Esophagus muscularis mucosa (tissue), 4 donors: Measurements from ENCODE around the gene CEP41. TPM values are rescaled to one million over a fixed set of nuclear protein-coding genes. Genes with fewer than 3 reads are reported as not detected.

Source experiments
- DNase-seq: peaks from one replicate; pipeline ENCODE4 v3.0.0-alpha.2; 2017; ENCODE audit errors: extremely low spot score
- H3K27ac ChIP-seq, 4 donors: fragments of 200-600 bp; sonication (generic); replicated peaks in 1 of 4; 1 replicate in 3 of 4; 2 replicates in 1 of 4; pipeline ENCODE4 v1.5.1; 2016 to 2019; ENCODE audit warnings: mild to moderate bottlenecking in 1 of 4
- H3K27me3 ChIP-seq, 4 donors: fragments of 200-600 bp; sonication (generic); one replicate each; pipeline versions ENCODE4 v1.5.1 to v1.6.0; 2016 to 2019
- H3K36me3 ChIP-seq, 4 donors: fragments of 200-600 bp; sonication (generic); one replicate each; pipeline ENCODE4 v1.5.1; 2016 to 2019
- H3K4me1 ChIP-seq, 4 donors: fragments of 200-600 bp; sonication (generic); one replicate each; pipeline ENCODE4 v1.5.1; 2016 to 2019
- H3K4me3 ChIP-seq, 4 donors: fragments of 200-600 bp; sonication (generic); 1 replicate in 2 of 4; 2 replicates in 2 of 4; pipeline ENCODE4 v1.5.1; 2016 to 2019; ENCODE audit warnings: mild to moderate bottlenecking in 4 of 4, moderate library complexity in 1 of 4
- H3K9me3 ChIP-seq, 4 donors: fragments of 200-600 bp; sonication (generic); 1 replicate in 3 of 4; 2 replicates in 1 of 4; pipeline ENCODE4 v1.5.1; 2016 to 2019
- CTCF ChIP-seq, 3 experiments: fragments of 200-600 bp in 2 of 3; fragments of 450-650 bp in 1 of 3; sonication (generic) in 2 of 3; IDR thresholded peaks; one replicate each; pipeline ENCODE4 v1.5.1; 2017 to 2019; ENCODE audit warnings: antibody characterized with exemption in 3 of 3, mild to moderate bottlenecking in 2 of 3, moderate library complexity in 1 of 3
- EP300 ChIP-seq: sonication (generic); formaldehyde crosslinking; IDR thresholded peaks from one replicate; pipeline ENCODE4 v1.6.1; 2017; ENCODE audit warnings: antibody characterized with exemption
- POLR2A ChIP-seq: fragments of 450-650 bp; IDR thresholded peaks from one replicate; pipeline ENCODE4 v1.6.1; 2017; ENCODE audit warnings: antibody characterized with exemption, moderate library complexity, mild to moderate bottlenecking, low read depth
- POLR2AphosphoS5 ChIP-seq, 2 donors: sonication (generic); formaldehyde crosslinking; IDR thresholded peaks; one replicate each; pipeline ENCODE4 v1.6.1; 2017; ENCODE audit warnings: antibody characterized with exemption in 2 of 2
- WGBS: methylation state at CpG from one replicate; pipeline ENCODE4 v1.1.5; 2018; 5-methylcytosine and 5-hydroxymethylcytosine counted together
- intact Hi-C: fragments of 100-400 bp; cut with DNase I; formaldehyde crosslinking; loops from one replicate; pipeline ENCODE4 v1.15.1; 2023
- total RNA-seq, 4 donors: library from RNA; depleted of rRNA; stranded (reverse); fragments of >200 nt; gene quantifications; one replicate each; pipeline versions ENCODE4 v1.1.0 to v1.2.1, GENCODE V29; 2016

The CEP41 gene
- total RNA-seq, 4 donors from 2014 or later, result 0.83 to 5.9 (median 2.8) TPM

- Histone ChIP-seq H3K9me3 (no peaks in the 10 kb centered on the region), H3K27me3 (no peaks in the 10 kb centered on the region), H3K4me3 (no peak overlapping the region), H3K27ac (no peak overlapping the region), H3K4me1 (no peaks in the 10 kb centered on the region), H3K36me3 (peaks cover 0 to 22% (median 6%) of the 10 kb centered on the region in 4 donors)
- WGBS, result 75% methylated on average over 8 of the region's 8 CpGs
- TF ChIP-seq POLR2A (no peak), CTCF (IDR thresholded peaks at IDR 0.05) (no peak), POLR2AphosphoS5 (IDR thresholded peaks at IDR 0.05) (no peak), EP300 (no peak)
- intact Hi-C loops, result no loop called here
- no peak for DNase-seq
Observed at GRCh38 chr7:130398526-130399090, 42.2 kb downstream of the CEP41 start.

- Histone ChIP-seq H3K4me1 (no peaks in the 10 kb centered on the region), H3K27me3 (no peaks in the 10 kb centered on the region), H3K36me3 (peaks cover 0 to 14% (median 5%) of the 10 kb centered on the region in 4 donors), H3K27ac (no peak overlapping the region), H3K9me3 (no peaks in the 10 kb centered on the region), H3K4me3 (no peak overlapping the region)
- intact Hi-C loops, result no loop called here
- DNase-seq, result no peak
- whole genome bisulfite sequencing, result 90% methylated on average over 3 of the region's 3 CpGs
- TF ChIP-seq POLR2AphosphoS5 (IDR thresholded peaks at IDR 0.05) (no peak), EP300 (no peak), POLR2A (no peak), CTCF (IDR thresholded peaks at IDR 0.05) (no peak)
Observed at GRCh38 chr7:130397758-130398073, 43.1 kb downstream of the CEP41 start.

GRCh38 chr7:130397051-130397757 is 43.6 kb downstream of the CEP41 start:
- WGBS, result 75% methylated on average over 7 of the region's 7 CpGs
- H3K27ac ChIP-seq, result no peak overlapping the region
- TF ChIP-seq POLR2A (no peak), POLR2AphosphoS5 (IDR thresholded peaks at IDR 0.05) (no peak), CTCF (IDR thresholded peaks at IDR 0.05) (no peak), EP300 (no peak)

GRCh38 chr7:130396109-130396508 is 44.7 kb downstream of the CEP41 start:
- TF ChIP-seq POLR2A (no peak), EP300 (no peak), CTCF (IDR thresholded peaks at IDR 0.05) (no peak)
- Histone ChIP-seq H3K4me3 (no peak overlapping the region), H3K36me3 (peaks cover 0 to 6% (median 2%) of the 10 kb centered on the region in 4 donors), H3K27ac (no peak overlapping the region), H3K27me3 (no peaks in the 10 kb centered on the region), H3K4me1 (no peaks in the 10 kb centered on the region), H3K9me3 (no peaks in the 10 kb centered on the region)
- intact Hi-C loops, result no loop called here
- WGBS, result 43% methylated on average over 3 of the region's 3 CpGs
- no peak for DNase-seq

More at GRCh38 chr7:130397051-130397757, 43.6 kb downstream of the CEP41 start:
- no peaks in the 10 kb centered on the region for H3K27me3 ChIP-seq
- intact Hi-C loops, result no loop called here
- H3K36me3 ChIP-seq, result peaks cover 0 to 11% (median 2%) of the 10 kb centered on the region in 4 donors
- H3K4me3 ChIP-seq, result no peak overlapping the region
- DNase-seq, result no peak
- H3K4me1 ChIP-seq, result no peaks in the 10 kb centered on the region
- no peaks in the 10 kb centered on the region for H3K9me3 ChIP-seq
